GM12878 (cell line): ENCODE measurements around the gene AJUBA. TPM values are rescaled to one million over a fixed set of nuclear protein-coding genes. Genes with fewer than 3 reads are reported as not detected.

Source experiments
- ATAC-seq: fragments of 200-7000 bp; cut with Tn5 transposase; 3 replicates; pipeline ENCODE4 v1.9.1; 2020; ENCODE audit warnings: mild to moderate bottlenecking, moderate library complexity
- BruUV-seq: library from RNA; stranded (reverse); fragments of 400-500 nt; replicated peaks from 2 replicates; lab custom pipeline; 2021; lab: Mats Ljungman, UMichigan
- CTCF ChIA-PET: fragments of 300-600 bp; sonication (Branson Sonifier 250); formaldehyde crosslinking; extraction: SDS; loops from one replicate; lab custom pipeline; 2021; ENCODE audit warnings: inconsistent platforms; lab: Yijun Ruan, JAX
- POLR2A ChIA-PET: fragments of 350-600 bp; formaldehyde crosslinking; extraction: SDS; loops from one replicate; lab custom pipeline; 2021; ENCODE audit warnings: inconsistent platforms; lab: Charles Lee
- RAD21 ChIA-PET: fragments of 300-600 bp; sonication (Branson Sonifier 250); formaldehyde crosslinking; loops from one replicate; lab custom pipeline; 2023; ENCODE audit warnings: antibody characterized with exemption; ENCODE audit not compliant: unreplicated experiment; lab: Charles Lee
- SMC1A ChIA-PET: fragments of 300-600 bp; sonication (Branson Sonifier 250); formaldehyde crosslinking; loops from one replicate; lab custom pipeline; 2023; ENCODE audit not compliant: unreplicated experiment, uncharacterized antibody; lab: Charles Lee
- DNase-seq: peaks from one replicate; pipeline ENCODE4 v3.0.0-alpha.2; 2011; ENCODE audit warnings: low read depth, low spot score
- FAIRE-seq: peaks from 3 replicates; lab custom pipeline; 2011; peaks lifted over from hg19 to GRCh38; lab: Jason Lieb, UNC
- H2AFZ ChIP-seq: 2 replicates; pipeline ENCODE4 v1.6.0; 2011; ENCODE audit warnings: low read depth, low read length, control low read depth; ENCODE audit not compliant: control insufficient read depth
- H3K27ac ChIP-seq: 2 replicates; pipeline ENCODE4 v1.5.1; 2011; ENCODE audit warnings: control low read depth; ENCODE audit not compliant: control insufficient read depth, insufficient read depth
- H3K27me3 ChIP-seq, 2 experiments: replicated peaks in 1 of 2; 2 replicates each; pipeline versions ENCODE4 v1.6.0 to v1.6.1; 2011; ENCODE audit warnings: low read length in 1 of 2; ENCODE audit not compliant: control insufficient read depth in 2 of 2, insufficient read depth in 2 of 2
- H3K36me3 ChIP-seq, 2 experiments: 2 replicates each; pipeline ENCODE4 v1.5.1; 2011; ENCODE audit warnings: low read length in 1 of 2; ENCODE audit not compliant: control insufficient read depth in 2 of 2, insufficient read depth in 2 of 2
- H3K4me1 ChIP-seq: 2 replicates; pipeline ENCODE4 v1.6.1; 2011; ENCODE audit warnings: mild to moderate bottlenecking, low read length, moderate library complexity, mixed read lengths; ENCODE audit not compliant: control insufficient read depth, insufficient read depth
- H3K4me2 ChIP-seq: 2 replicates; pipeline ENCODE4 v1.6.0; 2011; ENCODE audit warnings: control low read depth; ENCODE audit not compliant: control insufficient read depth, insufficient read depth
- H3K4me3 ChIP-seq: fragments of 200-600 bp; sonication (generic); 2 replicates; pipeline ENCODE4 v1.5.1; 2016
- H3K79me2 ChIP-seq: 2 replicates; pipeline ENCODE4 v1.6.0; 2011; ENCODE audit warnings: low read length; ENCODE audit not compliant: control insufficient read depth, insufficient read depth
- H3K9ac ChIP-seq: 2 replicates; pipeline ENCODE4 v1.8.0; 2011; ENCODE audit warnings: low read length, control low read depth, mixed read lengths; ENCODE audit not compliant: control insufficient read depth, insufficient read depth
- H3K9me3 ChIP-seq: replicated peaks from 3 replicates; pipeline ENCODE4 v1.5.1; 2011; ENCODE audit warnings: mild to moderate bottlenecking, low read length; ENCODE audit not compliant: control insufficient read depth, insufficient read depth
- H4K20me1 ChIP-seq: 2 replicates; pipeline ENCODE4 v1.6.0; 2011; ENCODE audit not compliant: control insufficient read depth, insufficient read depth
- BACH1 ChIP-seq: fragments of 450-650 bp; IDR thresholded peaks from 2 replicates; pipeline ENCODE4 v1.6.1; 2017; ENCODE audit warnings: mild to moderate bottlenecking, borderline replicate concordance
- CREM ChIP-seq: IDR thresholded peaks from 2 replicates; pipeline ENCODE4 v1.6.1; 2014; ENCODE audit warnings: antibody characterized with exemption, low read depth
- HCFC1 ChIP-seq: fragments of 150-350 bp; IDR thresholded peaks from 2 replicates; pipeline ENCODE4 v1.6.1; 2014; ENCODE audit warnings: low read length
- NBN ChIP-seq: fragments of 450-650 bp; IDR thresholded peaks from 2 replicates; pipeline ENCODE4 v1.6.1; 2016
- RBBP5 ChIP-seq: fragments of 200-600 bp; sonication (generic); conservative IDR thresholded peaks from 2 replicates; pipeline ENCODE4 v1.6.1; 2016
- RCOR1 ChIP-seq: conservative IDR thresholded peaks from 2 replicates; pipeline ENCODE4 v1.6.1; 2012; ENCODE audit warnings: low read depth, low read length, improper control_type of control experiment
- SKIL ChIP-seq: fragments of 450-650 bp; IDR thresholded peaks from 2 replicates; pipeline ENCODE4 v1.6.1; 2017; ENCODE audit warnings: mild to moderate bottlenecking, low read depth, inconsistent platforms; ENCODE audit not compliant: poor library complexity, severe bottlenecking
- SP1 ChIP-seq: IDR thresholded peaks from one replicate; pipeline ENCODE4 v1.6.1; 2011; ENCODE audit warnings: low read depth, low read length
- ZBTB4 ChIP-seq: fragments of 450-650 bp; formaldehyde crosslinking; IDR thresholded peaks from 2 replicates; pipeline ENCODE4 v1.4.0; 2022; ENCODE audit warnings: mild to moderate bottlenecking, moderate library complexity
- ZNF274 ChIP-seq: IDR thresholded peaks from one replicate; pipeline ENCODE4 v1.8.0; 2011; ENCODE audit not compliant: insufficient read length, insufficient read depth
- ZNF687 ChIP-seq: fragments of 450-650 bp; IDR thresholded peaks from 2 replicates; pipeline ENCODE4 v1.6.1; 2017; ENCODE audit warnings: mild to moderate bottlenecking, moderate library complexity
- WGBS: methylation state at CpG from one replicate; pipeline ENCODE4 v1.1.6; 2016; ENCODE audit warnings: low lambda C conversion rate; ENCODE audit not compliant: insufficient replicate concordance, insufficient coverage; ENCODE audit errors: missing lambda C conversion rate; 5-methylcytosine and 5-hydroxymethylcytosine counted together
- in situ Hi-C: fragments of 300-500 bp; cut with MboI; formaldehyde crosslinking; loops from 9 replicates; pipeline ENCODE4 v1.14.3; 2018; ENCODE audit warnings: mixed read lengths
- intact Hi-C: fragments of 100-400 bp; cut with micrococcal nuclease; formaldehyde crosslinking; loops from one replicate; pipeline ENCODE4 v1.14.2; 2022; ENCODE audit not compliant: unreplicated experiment
- polyA plus RNA-seq, 11 experiments: library from polyadenylated mRNA; depleted of rRNA in 4 of 11; unstranded in 6 of 11; stranded (reverse) in 5 of 11; fragments of >200 nt; fragmentation: Nextera tagmentation in 4 of 11; fragmentation: Illumina TruSeq in 1 of 11; extraction: Ambion mirVana in 4 of 11; extraction: Trizol in 1 of 11; gene quantifications; 1 replicate in 1 of 11; 2 replicates in 10 of 11; pipeline versions ENCODE4 v1.2.1 to v1.2.3, GENCODE V29; 2011 to 2016; ENCODE audit warnings: inconsistent platforms in 2 of 11, missing spikeins in 2 of 11, low read depth in 1 of 11
- total RNA-seq, 4 experiments: library from RNA; depleted of rRNA in 3 of 4; stranded (reverse); fragments of >200 nt in 3 of 4; fragmentation: Illumina TruSeq in 1 of 4; extraction: Trizol in 1 of 4; gene quantifications; 2 replicates each; pipeline versions ENCODE4 v1.2.1 to v1.2.3, GENCODE V29; 2013 to 2021
- TF ChIP-seq, protein P1 (sequence below): IDR thresholded peaks from 2 replicates; pipeline ENCODE4 v1.6.1; 2012; ENCODE audit warnings: low read depth, low read length, improper control_type of control experiment

The AJUBA gene
- total and polyA plus RNA-seq, 10 of the 15 experiments (the other 5 are each of a cell fraction or from before 2014, with no cell fraction given), result 0.03 to 18.1 (median 0.36) TPM; not detected in 1

DNA sequence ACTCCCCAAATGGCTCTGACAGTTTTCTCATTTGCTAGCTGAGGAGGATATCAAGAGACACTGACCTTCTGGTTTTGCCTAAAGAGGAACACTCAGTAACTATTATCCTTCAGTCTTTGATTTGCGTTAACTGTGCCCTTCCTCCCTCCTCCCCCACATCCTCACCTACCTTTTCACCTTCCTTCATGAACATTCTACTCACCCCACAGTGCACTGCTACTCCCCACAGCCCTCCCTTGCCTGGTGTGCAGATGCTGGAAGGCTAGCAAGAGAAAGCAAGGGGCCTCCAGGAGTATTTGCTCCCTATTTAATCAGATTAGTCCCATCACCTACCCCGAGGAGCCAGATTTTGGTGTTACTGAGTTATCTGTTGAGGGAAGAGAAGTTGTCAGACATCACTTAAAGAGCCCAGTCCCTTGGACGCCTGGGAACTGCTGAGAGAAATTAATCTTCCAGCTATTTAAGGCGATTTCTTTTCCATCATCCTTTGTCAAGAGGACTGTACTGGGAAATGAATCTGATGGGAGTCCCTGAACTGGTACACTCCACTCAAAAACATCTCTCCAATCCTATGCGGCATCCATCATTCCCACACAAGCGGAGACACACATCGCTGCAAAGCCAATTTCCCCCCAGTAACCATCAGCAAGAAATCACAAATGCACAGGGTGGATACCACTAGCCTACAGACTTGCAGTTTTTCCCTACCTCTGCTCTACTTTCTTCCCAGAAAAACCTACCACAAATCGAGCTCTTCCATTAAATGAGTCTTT is 40.9 kb upstream of the AJUBA start:
- Histone ChIP-seq H3K4me1 (no peaks in the 10 kb centered on the region), H3K36me3 (peaks cover 5 to 22% of the 10 kb centered on the region in 2 experiments), H3K79me2 (no peaks in the 10 kb centered on the region), H3K27me3 (no peaks in the 10 kb centered on the region), H3K27ac (no peak overlapping the region), H3K4me3 (no peak overlapping the region), H2AFZ (no peak overlapping the region), H3K9me3 (no peaks in the 10 kb centered on the region), H3K9ac (no peak overlapping the region), H3K4me2 (no peak overlapping the region), H4K20me1 (no peaks in the 10 kb centered on the region)
- ChIA-PET POLR2A (interaction anchor here (1.0 to 1.4 kb wide), 2 partner anchors 8 to 10 kb away, joined by 3 read pairs; no protein-coding TSS in a partner anchor), SMC1A (interaction anchor here (1.1 to 3.4 kb wide), 3 partner anchors 28 to 36 kb away, joined by 4 to 10 read pairs (median 6); partner anchors contain the start of gene CDH24), RAD21 (interaction anchor here (1.6 kb wide), 1 partner anchor 37 kb away, joined by 5 read pairs; no protein-coding TSS in a partner anchor), CTCF (interaction anchor here (1.3 to 5.5 kb wide), 6 partner anchors 10 to 51 kb away, joined by 4 to 43 read pairs (median 8); partner anchors contain the start of gene CDH24)
- intact Hi-C loops (no loop called here), in situ Hi-C loops (no loop called here)
- 91% methylated on average over 8 of the region's 8 CpGs for WGBS
- FAIRE-seq (no peak), DNase-seq (no peak), ATAC-seq (no peak)
- no TSS peak for BruUV-seq
- TF ChIP-seq NBN (no peak), RCOR1 (no peak), HCFC1 (no peak), ZNF274 (no peak), CREM (no peak), RBBP5 (no peak), BACH1 (no peak), SKIL (no peak), SP1 (no peak), ZBTB4 (CRISPR knock-in tag) (no peak), ZNF687 (no peak)
- TF ChIP-seq, protein P1, sequence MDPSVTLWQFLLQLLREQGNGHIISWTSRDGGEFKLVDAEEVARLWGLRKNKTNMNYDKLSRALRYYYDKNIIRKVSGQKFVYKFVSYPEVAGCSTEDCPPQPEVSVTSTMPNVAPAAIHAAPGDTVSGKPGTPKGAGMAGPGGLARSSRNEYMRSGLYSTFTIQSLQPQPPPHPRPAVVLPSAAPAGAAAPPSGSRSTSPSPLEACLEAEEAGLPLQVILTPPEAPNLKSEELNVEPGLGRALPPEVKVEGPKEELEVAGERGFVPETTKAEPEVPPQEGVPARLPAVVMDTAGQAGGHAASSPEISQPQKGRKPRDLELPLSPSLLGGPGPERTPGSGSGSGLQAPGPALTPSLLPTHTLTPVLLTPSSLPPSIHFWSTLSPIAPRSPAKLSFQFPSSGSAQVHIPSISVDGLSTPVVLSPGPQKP, result no peak
